ENCODE results near the gene REEP3. TPM values are rescaled to one million over a fixed set of nuclear protein-coding genes. Genes with fewer than 3 reads are reported as not detected.

REEP3 gene
- total and polyA plus RNA-seq, 2 donors (not counting 1 experiment from before 2014, with no cell fraction given), result 2.2 to 8.8 TPM

GRCh38 chr10:63576501-63576900, 55.3 kb downstream of the REEP3 start:
- CTCF ChIA-PET, result no interaction called here
- ATAC-seq (ENCODE audit: low read depth), result no peak
- no peak overlapping the region for H3K9ac ChIP-seq (ENCODE audit: low read length)

DNA sequence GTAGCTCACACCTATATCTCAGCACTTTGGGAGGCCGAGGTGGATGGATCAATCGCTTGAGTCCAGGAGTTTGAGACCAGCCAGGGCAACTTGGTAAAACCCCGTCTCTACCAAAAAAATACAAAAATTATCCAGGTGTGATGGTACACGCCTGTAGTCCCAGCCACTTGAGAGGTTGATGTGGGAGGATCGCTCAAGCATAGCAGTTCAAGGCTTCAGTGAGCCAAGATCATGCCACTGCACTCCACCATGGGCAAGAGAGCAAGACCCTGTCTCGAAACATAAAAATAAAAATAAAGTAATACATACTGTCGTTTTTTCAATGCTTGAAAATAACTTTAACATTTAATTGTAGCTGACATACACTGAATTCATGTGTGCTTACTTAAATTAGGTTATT, 57.3 kb downstream of the REEP3 start:
- no peak overlapping the region for H3K27ac ChIP-seq (ENCODE audit: low read length in 2 of 2)
- H3K36me3 ChIP-seq (replicated peaks in 1 of 2; ENCODE audit: control extremely low read depth in 1 of 2, control insufficient read depth in 1 of 2, extremely low read depth in 1 of 2, insufficient read depth in 2 of 2, low read length in 1 of 2), result peaks cover 0 to 7% of the 10 kb centered on the region in 2 experiments
- intact Hi-C loops (cut with micrococcal nuclease), result no loop called here
- peaks cover 3% of the 10 kb centered on the region for H3K79me2 ChIP-seq (ENCODE audit: control insufficient read depth, insufficient read depth, low read length)
- no peak overlapping the region for H2AFZ ChIP-seq (ENCODE audit: insufficient read depth, low read depth, low read length, poor library complexity, severe bottlenecking)
- H3K27me3 ChIP-seq (replicated peaks in 1 of 4; ENCODE audit: control extremely low read depth in 1 of 4, control insufficient read depth in 3 of 4, insufficient read depth in 4 of 4, low read length in 3 of 4), result no peaks in the 10 kb centered on the region
- DNase-seq (no peak), ATAC-seq (ENCODE audit: low read depth) (no peak)
- Mint-ChIP-seq H3K4me1 (peaks cover 2% of the 10 kb centered on the region), H3K27ac (no peak overlapping the region), H3K27me3 (no peaks in the 10 kb centered on the region), H3K4me3 (no peak overlapping the region), H3K9me3 (ENCODE audit: insufficient read depth) (no peaks in the 10 kb centered on the region)
- CTCF ChIA-PET, result no interaction called here
- POLR2A ChIA-PET, result no interaction called here
- no peaks in the 10 kb centered on the region for H4K20me1 ChIP-seq (ENCODE audit: control insufficient read depth, insufficient read depth, low read length, poor library complexity, severe bottlenecking)
- TF ChIP-seq EZH2 (IDR thresholded peaks at IDR 0.05; ENCODE audit: borderline replicate concordance, insufficient read depth, low read depth, low read length, poor library complexity, severe bottlenecking) (no peak), CTCF (IDR thresholded peaks at IDR 0.05) (no peak)
- no peak overlapping the region for H3K4me3 ChIP-seq (ENCODE audit: control extremely low read depth in 1 of 5, extremely low read depth in 1 of 5, insufficient read depth in 1 of 5, low read depth in 2 of 5, low read length in 4 of 5)
- no peaks in the 10 kb centered on the region for H3K4me1 ChIP-seq (ENCODE audit: control insufficient read depth in 2 of 2, insufficient read depth in 2 of 2, low read length in 2 of 2)
- H3K4me2 ChIP-seq (replicated peaks; ENCODE audit: low read depth, low read length, poor library complexity, severe bottlenecking), result no peak overlapping the region
- H3K9me3 ChIP-seq (ENCODE audit: control extremely low read depth in 1 of 3, control insufficient read depth in 2 of 3, insufficient read depth in 1 of 3, low read length in 2 of 3), result no peaks in the 10 kb centered on the region
- WGBS (ENCODE audit: insufficient coverage), result no CpG with 5 or more reads among the region's 7 CpGs
- no peak overlapping the region for H3K9ac ChIP-seq (ENCODE audit: low read length)

More at GRCh38 chr10:63576501-63576900, 55.3 kb downstream of the REEP3 start:
- H3K4me1 ChIP-seq (ENCODE audit: control insufficient read depth in 2 of 2, insufficient read depth in 2 of 2, low read length in 2 of 2), result no peaks in the 10 kb centered on the region
- no peaks in the 10 kb centered on the region for H3K27me3 ChIP-seq (replicated peaks in 1 of 4; ENCODE audit: control extremely low read depth in 1 of 4, control insufficient read depth in 3 of 4, insufficient read depth in 4 of 4, low read length in 3 of 4)
- H3K27ac Mint-ChIP-seq, result no peak overlapping the region
- H3K9me3 ChIP-seq (ENCODE audit: control extremely low read depth in 1 of 3, control insufficient read depth in 2 of 3, insufficient read depth in 1 of 3, low read length in 2 of 3), result no peaks in the 10 kb centered on the region
- no peaks in the 10 kb centered on the region for H3K27me3 Mint-ChIP-seq
- H3K79me2 ChIP-seq (ENCODE audit: control insufficient read depth, insufficient read depth, low read length), result no peaks in the 10 kb centered on the region
- POLR2A ChIA-PET, result no interaction called here
- peaks cover 0 to 7% of the 10 kb centered on the region in 2 experiments for H3K36me3 ChIP-seq (replicated peaks in 1 of 2; ENCODE audit: control extremely low read depth in 1 of 2, control insufficient read depth in 1 of 2, extremely low read depth in 1 of 2, insufficient read depth in 2 of 2, low read length in 1 of 2)
- no peak overlapping the region for H3K27ac ChIP-seq (ENCODE audit: low read length in 2 of 2)
- WGBS (ENCODE audit: insufficient coverage), result no CpG with 5 or more reads among the region's 1 CpG
- no peaks in the 10 kb centered on the region for H3K9me3 Mint-ChIP-seq (ENCODE audit: insufficient read depth)
- intact Hi-C loops (cut with micrococcal nuclease), result no loop called here
- H3K4me1 Mint-ChIP-seq, result peaks cover 2% of the 10 kb centered on the region
- no peak for DNase-seq
- no peaks in the 10 kb centered on the region for H4K20me1 ChIP-seq (ENCODE audit: control insufficient read depth, insufficient read depth, low read length, poor library complexity, severe bottlenecking)
- no peak overlapping the region for H2AFZ ChIP-seq (ENCODE audit: insufficient read depth, low read depth, low read length, poor library complexity, severe bottlenecking)
- H3K4me2 ChIP-seq (replicated peaks; ENCODE audit: low read depth, low read length, poor library complexity, severe bottlenecking), result no peak overlapping the region
- TF ChIP-seq EZH2 (IDR thresholded peaks at IDR 0.05; ENCODE audit: borderline replicate concordance, insufficient read depth, low read depth, low read length, poor library complexity, severe bottlenecking) (no peak), CTCF (IDR thresholded peaks at IDR 0.05) (no peak)
- H3K4me3 ChIP-seq (ENCODE audit: control extremely low read depth in 1 of 5, extremely low read depth in 1 of 5, insufficient read depth in 1 of 5, low read depth in 2 of 5, low read length in 4 of 5), result no peak overlapping the region
- H3K4me3 Mint-ChIP-seq, result no peak overlapping the region

Measured in B cell (primary cell).